Smooth muscle cell (in vitro differentiated cells): ENCODE results near the gene YPEL2. TPM values are rescaled to one million over a fixed set of nuclear protein-coding genes. Genes with fewer than 3 reads are reported as not detected.

Experiments
- DNase-seq: peaks from one replicate; lab custom pipeline; 2025; ENCODE audit not compliant: unreplicated experiment; lab: John Stamatoyannopoulos, UW
- H2AFZ ChIP-seq: fragments of 200-600 bp; sonication (generic); 2 replicates; pipeline ENCODE4 v1.6.0; 2016; ENCODE audit warnings: antibody characterized with exemption, low read depth, mild to moderate bottlenecking
- H3F3A ChIP-seq: fragments of 200-600 bp; sonication (generic); 2 replicates; pipeline ENCODE4 v1.6.0; 2017; ENCODE audit warnings: antibody characterized with exemption, low read depth
- H3K27ac ChIP-seq: fragments of 200-600 bp; sonication (generic); 2 replicates; pipeline ENCODE4 v1.5.1; 2016; ENCODE audit warnings: low read depth, mild to moderate bottlenecking
- H3K27me3 ChIP-seq: fragments of 200-600 bp; sonication (generic); 2 replicates; pipeline ENCODE4 v1.6.1; 2016; ENCODE audit warnings: low read depth, mild to moderate bottlenecking
- H3K36me3 ChIP-seq: fragments of 200-600 bp; sonication (generic); 2 replicates; pipeline ENCODE4 v1.5.1; 2016; ENCODE audit warnings: low read depth
- H3K4me1 ChIP-seq: fragments of 200-600 bp; sonication (generic); 2 replicates; pipeline ENCODE4 v1.5.1; 2016; ENCODE audit warnings: low read depth
- H3K4me2 ChIP-seq: fragments of 200-600 bp; sonication (generic); 2 replicates; pipeline ENCODE4 v1.6.0; 2016; ENCODE audit warnings: mild to moderate bottlenecking
- H3K4me3 ChIP-seq: fragments of 200-600 bp; sonication (generic); 2 replicates; pipeline ENCODE4 v1.5.1; 2016; ENCODE audit warnings: mild to moderate bottlenecking
- H3K79me2 ChIP-seq: fragments of 200-600 bp; sonication (generic); 2 replicates; pipeline ENCODE4 v1.6.0; 2016; ENCODE audit warnings: low read depth, mild to moderate bottlenecking
- H3K9ac ChIP-seq: fragments of 200-600 bp; sonication (generic); 2 replicates; pipeline ENCODE4 v1.6.0; 2016; ENCODE audit warnings: low read depth
- H3K9me3 ChIP-seq: fragments of 200-600 bp; sonication (generic); replicated peaks from 2 replicates; pipeline ENCODE4 v1.5.1; 2016; ENCODE audit warnings: low read depth
- H4K20me1 ChIP-seq: fragments of 200-600 bp; sonication (generic); 2 replicates; pipeline ENCODE4 v1.6.0; 2016; ENCODE audit warnings: low read depth
- WGBS: methylation state at CpG from one replicate; pipeline ENCODE4 v1.1.7; 2016; ENCODE audit warnings: low lambda C conversion rate; 5-methylcytosine and 5-hydroxymethylcytosine counted together
- polyA plus RNA-seq: library from polyadenylated mRNA; unstranded; fragments of >200 nt; fragmentation: Nextera tagmentation; extraction: Ambion mirVana; gene quantifications from 2 replicates; pipeline ENCODE4 v1.2.1, GENCODE V29; 2016
- total RNA-seq: library from RNA; depleted of rRNA; stranded (reverse); fragments of >200 nt; gene quantifications from 2 replicates; pipeline ENCODE4 v1.2.3, GENCODE V29; 2014
- TF ChIP-seq, protein P1 (sequence below): fragments of 200-600 bp; sonication (generic); IDR thresholded peaks from 2 replicates; pipeline ENCODE4 v1.5.1; 2017; ENCODE audit warnings: borderline replicate concordance, mild to moderate bottlenecking, antibody characterized with exemption; ENCODE audit not compliant: insufficient read depth, poor library complexity, severe bottlenecking

YPEL2 gene
- total and polyA plus RNA-seq, 2 experiments from 2014 or later, result 4.0 to 9.6 TPM

DNA sequence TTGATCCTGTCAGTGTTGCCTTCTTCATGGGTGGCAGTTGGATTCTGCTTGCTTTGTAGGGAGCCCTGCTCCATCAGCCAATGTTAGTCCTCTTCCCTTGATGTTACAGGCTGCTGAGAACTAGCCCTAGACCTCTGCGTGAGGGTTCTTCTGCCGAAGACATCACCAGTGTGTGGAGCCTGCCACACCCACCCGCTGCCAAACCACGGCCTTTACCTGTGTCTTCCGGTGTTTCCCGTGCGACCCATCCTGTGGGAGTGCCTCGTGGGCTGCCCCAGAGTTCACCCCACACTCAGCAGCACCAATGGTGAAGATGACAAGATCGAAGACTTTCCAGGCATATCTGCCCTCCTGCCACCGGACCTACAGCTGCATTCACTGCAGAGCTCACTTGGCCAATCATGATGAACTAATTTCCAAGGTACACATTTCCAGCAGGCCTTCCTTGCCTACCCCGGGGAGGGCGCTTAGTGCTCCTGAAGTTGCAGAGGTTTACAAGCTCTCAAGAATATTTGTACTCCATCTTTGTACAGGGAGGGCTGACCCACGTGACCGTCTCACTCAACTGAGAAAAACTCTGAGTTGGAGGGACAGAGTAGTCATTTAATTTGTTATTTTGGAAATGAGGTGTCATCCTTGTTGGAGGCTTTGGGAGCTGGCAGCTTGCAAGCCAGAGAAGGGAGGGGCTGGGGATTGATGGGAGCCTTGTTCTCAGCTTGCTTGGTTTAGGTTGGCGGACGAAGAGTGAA lies 21.8 kb downstream of the YPEL2 start:
- Histone ChIP-seq H3F3A (no peaks in the 10 kb centered on the region), H4K20me1 (no peaks in the 10 kb centered on the region), H3K27me3 (no peaks in the 10 kb centered on the region), H3K79me2 (no peaks in the 10 kb centered on the region), H3K27ac (no peak overlapping the region), H3K4me3 (no peak overlapping the region), H3K4me1 (peaks cover 18% of the 10 kb centered on the region), H3K36me3 (no peaks in the 10 kb centered on the region), H3K9me3 (no peaks in the 10 kb centered on the region), H3K4me2 (no peak overlapping the region), H3K9ac (no peak overlapping the region), H2AFZ (no peak overlapping the region)
- TF ChIP-seq, protein P1, sequence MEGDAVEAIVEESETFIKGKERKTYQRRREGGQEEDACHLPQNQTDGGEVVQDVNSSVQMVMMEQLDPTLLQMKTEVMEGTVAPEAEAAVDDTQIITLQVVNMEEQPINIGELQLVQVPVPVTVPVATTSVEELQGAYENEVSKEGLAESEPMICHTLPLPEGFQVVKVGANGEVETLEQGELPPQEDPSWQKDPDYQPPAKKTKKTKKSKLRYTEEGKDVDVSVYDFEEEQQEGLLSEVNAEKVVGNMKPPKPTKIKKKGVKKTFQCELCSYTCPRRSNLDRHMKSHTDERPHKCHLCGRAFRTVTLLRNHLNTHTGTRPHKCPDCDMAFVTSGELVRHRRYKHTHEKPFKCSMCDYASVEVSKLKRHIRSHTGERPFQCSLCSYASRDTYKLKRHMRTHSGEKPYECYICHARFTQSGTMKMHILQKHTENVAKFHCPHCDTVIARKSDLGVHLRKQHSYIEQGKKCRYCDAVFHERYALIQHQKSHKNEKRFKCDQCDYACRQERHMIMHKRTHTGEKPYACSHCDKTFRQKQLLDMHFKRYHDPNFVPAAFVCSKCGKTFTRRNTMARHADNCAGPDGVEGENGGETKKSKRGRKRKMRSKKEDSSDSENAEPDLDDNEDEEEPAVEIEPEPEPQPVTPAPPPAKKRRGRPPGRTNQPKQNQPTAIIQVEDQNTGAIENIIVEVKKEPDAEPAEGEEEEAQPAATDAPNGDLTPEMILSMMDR, result no peak
- DNase-seq, result no peak
- WGBS, result 97% methylated on average over 16 of the region's 16 CpGs

GRCh38 chr17:59353936-59354755 lies 22.7 kb downstream of the YPEL2 start:
- Histone ChIP-seq H3K36me3 (no peaks in the 10 kb centered on the region), H3K79me2 (no peaks in the 10 kb centered on the region), H3K27me3 (no peaks in the 10 kb centered on the region), H3F3A (no peaks in the 10 kb centered on the region), H4K20me1 (no peaks in the 10 kb centered on the region), H2AFZ (no peak overlapping the region), H3K9ac (no peak overlapping the region), H3K4me3 (no peak overlapping the region), H3K4me1 (peaks cover 18% of the 10 kb centered on the region), H3K9me3 (no peaks in the 10 kb centered on the region), H3K4me2 (no peak overlapping the region), H3K27ac (peak overlapping the region; percentile 3)
- DNase-seq, result no peak
- 78% methylated on average over 9 of the region's 9 CpGs for WGBS
- TF ChIP-seq, protein P1, result no peak

GRCh38 chr17:59355030-59355701 lies 23.7 kb downstream of the YPEL2 start:
- Histone ChIP-seq H2AFZ (no peak overlapping the region), H3K4me2 (no peak overlapping the region), H3K9me3 (no peaks in the 10 kb centered on the region), H3K4me1 (peaks cover 10% of the 10 kb centered on the region), H3K9ac (no peak overlapping the region), H4K20me1 (no peaks in the 10 kb centered on the region), H3K36me3 (no peaks in the 10 kb centered on the region), H3K27ac (no peak overlapping the region), H3K4me3 (no peak overlapping the region), H3F3A (no peaks in the 10 kb centered on the region), H3K79me2 (no peaks in the 10 kb centered on the region), H3K27me3 (no peaks in the 10 kb centered on the region)
- 81% methylated on average over 4 of the region's 4 CpGs for WGBS
- DNase-seq, result no peak
- TF ChIP-seq, protein P1, result no peak
